ENCODE measurements around the gene ARHGAP1.
"Not testable (repeated sequence)": the region's sequence is repeated elsewhere in the genome, so short reads cannot be mapped to it uniquely, and the experiment has no call there.

ARHGAP1 gene

DNA sequence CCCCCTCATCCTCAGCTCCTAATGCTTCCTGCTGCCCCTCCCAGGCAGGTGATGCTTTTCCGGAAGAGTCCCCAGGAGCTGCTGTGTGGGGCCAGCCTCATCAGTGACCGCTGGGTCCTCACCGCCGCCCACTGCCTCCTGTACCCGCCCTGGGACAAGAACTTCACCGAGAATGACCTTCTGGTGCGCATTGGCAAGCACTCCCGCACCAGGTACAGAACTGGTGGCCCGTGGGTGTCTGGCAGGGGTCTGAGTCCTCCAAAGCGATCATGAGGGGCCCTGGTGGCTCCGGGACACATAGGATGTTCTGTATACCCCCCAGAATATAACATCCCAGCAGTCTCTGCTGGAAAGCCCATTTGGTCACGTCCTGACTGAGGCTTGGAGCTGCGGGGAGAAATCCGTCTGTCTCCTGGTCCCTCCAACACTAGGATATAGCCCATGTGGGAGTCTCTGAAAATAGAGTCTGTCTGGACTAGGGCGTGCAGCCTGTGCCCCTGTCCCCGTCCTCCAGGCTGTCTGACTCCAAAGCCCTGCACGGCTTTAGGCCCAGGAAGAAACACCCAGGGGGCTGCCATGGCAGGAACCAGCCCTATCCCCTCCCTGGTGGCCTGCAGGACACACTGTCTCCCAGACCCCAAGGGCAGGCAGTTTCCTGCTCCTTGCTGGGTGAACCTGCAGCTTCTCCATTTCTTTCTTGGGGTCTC lies 27.7 kb upstream of the ARHGAP1 start:
- H3K9me3 Mint-ChIP-seq, result no peaks in the 10 kb centered on the region
- H3K27me3 Mint-ChIP-seq, result no peaks in the 10 kb centered on the region
- no peaks in the 10 kb centered on the region for H3K4me1 Mint-ChIP-seq
- H3K27ac Mint-ChIP-seq, result no peak overlapping the region
- H3K4me3 Mint-ChIP-seq, result no peak overlapping the region
- no peaks in the 10 kb centered on the region for H3K36me3 Mint-ChIP-seq

GRCh38 chr11:46726206-46726862 lies 25.9 kb upstream of the ARHGAP1 start:
- Mint-ChIP-seq H3K27me3 (no peaks in the 10 kb centered on the region), H3K9me3 (no peaks in the 10 kb centered on the region), H3K36me3 (no peaks in the 10 kb centered on the region), H3K4me1 (no peaks in the 10 kb centered on the region), H3K4me3 (no peak overlapping the region), H3K27ac (no peak overlapping the region)

DNA sequence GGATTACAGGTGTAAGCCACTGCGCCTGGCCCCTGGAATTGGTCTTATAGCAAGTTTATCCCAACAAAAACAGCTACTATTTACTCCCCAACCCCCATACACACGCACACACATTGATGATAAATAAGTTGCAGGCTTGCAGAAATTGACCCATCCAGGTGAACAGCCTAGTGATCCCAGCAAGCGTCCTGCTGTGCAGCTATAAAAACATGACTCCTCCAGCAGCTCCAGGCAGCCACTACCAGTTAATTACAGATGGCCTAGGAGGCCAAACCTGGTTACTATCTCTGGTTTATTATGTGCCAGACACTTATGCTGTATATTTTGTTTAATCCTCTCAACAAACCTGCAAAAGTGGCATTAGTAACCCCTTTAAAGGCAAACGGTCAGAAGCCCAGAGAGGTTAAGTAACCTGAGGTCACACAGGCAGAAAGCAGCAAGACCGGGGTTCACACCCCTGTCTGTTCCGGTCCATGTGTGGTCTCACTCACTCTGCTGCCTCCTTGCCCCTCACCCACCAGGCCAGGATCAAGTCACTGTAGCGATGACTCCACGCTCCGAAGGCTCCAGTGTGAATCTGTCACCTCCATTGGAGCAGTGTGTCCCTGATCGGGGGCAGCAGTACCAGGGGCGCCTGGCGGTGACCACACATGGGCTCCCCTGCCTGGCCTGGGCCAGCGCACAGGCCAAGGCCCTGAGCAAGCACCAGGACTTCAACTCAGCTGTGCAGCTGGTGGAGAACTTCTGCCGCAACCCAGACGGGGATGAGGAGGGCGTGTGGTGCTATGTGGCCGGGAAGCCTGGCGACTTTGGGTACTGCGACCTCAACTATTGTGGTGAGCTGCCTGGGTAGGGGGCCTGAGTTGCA lies 25.2 kb upstream of the ARHGAP1 start:
- no peak overlapping the region for H3K4me3 Mint-ChIP-seq

GRCh38 chr11:46724088-46724487 lies 23.7 kb upstream of the ARHGAP1 start:
- Mint-ChIP-seq H3K27me3 (no peaks in the 10 kb centered on the region), H3K36me3 (no peaks in the 10 kb centered on the region), H3K9me3 (no peaks in the 10 kb centered on the region), H3K27ac (no peak overlapping the region), H3K4me1 (peaks cover under 1% of the 10 kb centered on the region), H3K4me3 (no peak overlapping the region)

More for the DNA sequence above, 25.2 kb upstream of the ARHGAP1 start:
- Mint-ChIP-seq H3K9me3 (no peaks in the 10 kb centered on the region), H3K36me3 (no peaks in the 10 kb centered on the region), H3K4me1 (no peaks in the 10 kb centered on the region), H3K27ac (no peak overlapping the region), H3K27me3 (no peaks in the 10 kb centered on the region)

GRCh38 chr11:46723359-46723680 lies 22.9 kb upstream of the ARHGAP1 start:
- Mint-ChIP-seq H3K4me1 (peaks cover 8% of the 10 kb centered on the region), H3K27me3 (no peaks in the 10 kb centered on the region), H3K9me3 (no peaks in the 10 kb centered on the region), H3K27ac (no peak overlapping the region), H3K4me3 (no peak overlapping the region), H3K36me3 (no peaks in the 10 kb centered on the region)

DNA sequence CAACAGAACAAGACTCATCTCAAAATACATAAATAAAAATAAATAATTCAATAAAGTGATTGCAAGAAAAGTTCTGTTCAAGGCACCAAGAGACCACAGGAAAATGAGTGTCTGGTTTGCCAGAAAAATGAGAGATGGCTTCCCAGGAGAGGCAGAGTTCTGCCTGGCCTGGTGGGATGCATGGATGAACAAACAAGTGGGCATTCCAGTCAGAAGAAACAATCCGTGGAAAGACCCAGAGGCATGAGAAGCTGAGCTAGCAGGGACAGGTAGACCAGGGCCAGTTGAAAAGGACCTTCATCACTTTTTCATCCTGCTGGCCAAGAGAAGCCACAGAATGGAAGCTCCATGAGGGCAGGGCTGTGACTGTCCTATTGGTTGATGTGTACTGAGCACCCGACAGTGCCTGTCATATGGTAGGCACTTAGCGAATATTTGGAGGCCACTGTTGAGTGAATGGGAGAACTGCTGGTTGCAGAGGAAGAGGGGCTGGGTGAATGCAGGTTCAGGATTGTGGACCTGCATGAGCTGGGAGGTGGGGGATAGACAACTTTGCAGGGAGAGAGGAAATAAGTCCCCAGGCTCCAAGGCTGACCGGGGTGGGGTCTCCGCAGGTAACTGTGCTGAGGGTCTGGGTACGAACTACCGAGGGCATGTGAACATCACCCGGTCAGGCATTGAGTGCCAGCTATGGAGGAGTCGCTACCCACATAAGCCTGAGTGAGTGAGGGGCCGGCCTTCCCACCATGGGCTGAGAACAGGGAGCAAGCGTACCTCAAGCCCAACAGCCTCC lies 22.3 kb upstream of the ARHGAP1 start:
- Mint-ChIP-seq H3K4me1 (peaks cover 12% of the 10 kb centered on the region), H3K9me3 (no peaks in the 10 kb centered on the region), H3K4me3 (no peak overlapping the region), H3K27ac (no peak overlapping the region), H3K27me3 (no peaks in the 10 kb centered on the region), H3K36me3 (no peaks in the 10 kb centered on the region)

DNA sequence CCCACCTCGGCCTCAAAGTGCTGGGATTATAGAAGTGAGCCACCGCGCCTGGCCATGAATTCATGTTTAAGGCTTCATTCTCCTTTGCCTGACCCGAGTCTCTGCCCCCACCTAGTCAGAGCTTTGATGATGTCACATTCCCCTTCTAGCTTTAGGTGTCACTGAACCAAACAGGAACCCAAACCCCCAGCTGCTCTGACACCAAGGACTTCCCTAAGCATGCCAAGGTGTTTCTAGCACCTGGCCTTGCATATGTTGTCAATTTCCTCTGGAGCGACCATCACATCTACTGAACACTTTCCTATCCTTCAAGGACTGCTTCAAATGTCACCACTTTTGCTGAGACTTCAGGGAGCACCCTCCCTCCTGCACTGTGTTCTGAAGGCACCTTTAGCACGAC lies 20.9 kb upstream of the ARHGAP1 start:
- Mint-ChIP-seq H3K27ac (no peak overlapping the region), H3K4me1 (peaks cover 12% of the 10 kb centered on the region), H3K27me3 (no peaks in the 10 kb centered on the region), H3K9me3 (no peaks in the 10 kb centered on the region), H3K4me3 (no peak overlapping the region), H3K36me3 (no peaks in the 10 kb centered on the region)

- Mint-ChIP-seq H3K4me1 (peaks cover 12% of the 10 kb centered on the region), H3K4me3 (no peak overlapping the region), H3K27me3 (no peaks in the 10 kb centered on the region), H3K9me3 (no peaks in the 10 kb centered on the region), H3K27ac (no peak overlapping the region), H3K36me3 (no peaks in the 10 kb centered on the region)
Observed at GRCh38 chr11:46719543-46720218, 19.3 kb upstream of the ARHGAP1 start.

GRCh38 chr11:46719048-46719542 lies 18.7 kb upstream of the ARHGAP1 start, which contains the start of gene F2:
Gene F2 (plus strand): TSS chr11:46719213. CDS start chr11:46719236, 23 bp downstream.
- H3K9me3 Mint-ChIP-seq, result no peaks in the 10 kb centered on the region
- no peaks in the 10 kb centered on the region for H3K27me3 Mint-ChIP-seq
- H3K4me1 Mint-ChIP-seq, result peaks cover 12% of the 10 kb centered on the region
- no peaks in the 10 kb centered on the region for H3K36me3 Mint-ChIP-seq
- no peak within 1 kb of the TSS for H3K27ac Mint-ChIP-seq
- no peak within 1 kb of the TSS for H3K4me3 Mint-ChIP-seq

GRCh38 chr11:46718155-46719019 lies 18.0 kb upstream of the ARHGAP1 start:
- Mint-ChIP-seq H3K4me1 (peaks cover 12% of the 10 kb centered on the region), H3K27me3 (no peaks in the 10 kb centered on the region), H3K27ac (no peak overlapping the region), H3K4me3 (no peak overlapping the region), H3K9me3 (no peaks in the 10 kb centered on the region), H3K36me3 (no peaks in the 10 kb centered on the region)

DNA sequence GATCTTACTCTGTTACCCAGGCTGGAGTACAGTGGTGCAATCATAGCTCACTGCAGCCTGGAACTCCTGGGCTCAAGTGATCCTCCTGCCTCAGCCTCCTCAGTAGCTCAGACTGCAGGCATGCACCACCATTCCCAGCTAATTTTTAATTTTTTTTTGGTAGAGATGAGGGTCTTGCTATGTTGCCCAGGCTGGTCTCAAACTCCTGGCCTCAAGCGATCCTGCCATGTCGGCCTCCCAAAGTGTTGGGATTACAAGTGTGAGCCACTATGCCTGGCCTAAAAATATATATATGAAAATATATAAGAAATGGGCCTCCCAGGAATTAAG lies 17.4 kb upstream of the ARHGAP1 start:
- H3K4me3 Mint-ChIP-seq, H3K36me3 Mint-ChIP-seq, H3K9me3 Mint-ChIP-seq, H3K27ac Mint-ChIP-seq, H3K27me3 Mint-ChIP-seq: not testable (repeated sequence)
- peaks cover 12% of the 10 kb centered on the region for H3K4me1 Mint-ChIP-seq

DNA sequence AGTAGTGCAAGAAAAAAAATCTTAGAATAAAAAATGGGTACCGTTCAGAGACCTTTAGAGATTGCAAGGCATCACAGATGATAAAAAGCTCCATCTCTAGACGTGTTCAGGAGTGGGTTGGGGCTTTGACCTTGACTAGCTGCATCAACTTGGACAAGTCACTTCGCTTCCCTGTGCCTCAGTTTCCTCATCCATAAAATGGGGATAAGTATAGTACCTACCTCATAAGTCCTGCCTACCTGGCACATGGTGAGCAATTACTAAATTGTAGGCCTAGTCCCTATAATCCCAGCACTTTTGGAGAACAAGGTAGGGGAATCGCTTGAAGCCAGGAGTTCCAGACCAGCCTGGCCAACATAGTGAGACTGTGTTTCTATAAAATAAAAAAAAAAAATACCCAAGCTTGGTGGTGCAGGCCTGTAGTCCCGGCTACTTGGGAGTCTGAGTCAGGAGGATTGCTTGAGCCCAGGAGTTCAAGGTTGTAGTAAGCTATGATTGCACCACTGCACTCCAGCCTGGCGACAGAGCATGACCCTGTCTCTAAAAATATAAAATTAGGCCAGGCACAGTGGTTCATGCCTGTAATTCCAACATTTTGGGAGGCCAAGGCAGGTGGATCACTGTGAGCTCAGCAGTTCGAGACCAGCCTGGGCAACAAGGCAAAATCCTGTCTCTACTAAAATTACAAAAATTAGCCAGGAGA lies 12.6 kb upstream of the ARHGAP1 start:
- no peak overlapping the region for H3K27ac Mint-ChIP-seq
- H3K4me1 Mint-ChIP-seq, result peaks cover under 1% of the 10 kb centered on the region
- no peaks in the 10 kb centered on the region for H3K36me3 Mint-ChIP-seq
- H3K27me3 Mint-ChIP-seq, result no peaks in the 10 kb centered on the region
- H3K9me3 Mint-ChIP-seq, result no peaks in the 10 kb centered on the region
- no peak overlapping the region for H3K4me3 Mint-ChIP-seq

- H3K27ac Mint-ChIP-seq, result no peak overlapping the region
- no peaks in the 10 kb centered on the region for H3K9me3 Mint-ChIP-seq
- H3K4me3 Mint-ChIP-seq, result no peak overlapping the region
- no peaks in the 10 kb centered on the region for H3K36me3 Mint-ChIP-seq
- H3K4me1 Mint-ChIP-seq, result no peaks in the 10 kb centered on the region
- H3K27me3 Mint-ChIP-seq, result no peaks in the 10 kb centered on the region
Observed at GRCh38 chr11:46711303-46711702, 10.9 kb upstream of the ARHGAP1 start.

DNA sequence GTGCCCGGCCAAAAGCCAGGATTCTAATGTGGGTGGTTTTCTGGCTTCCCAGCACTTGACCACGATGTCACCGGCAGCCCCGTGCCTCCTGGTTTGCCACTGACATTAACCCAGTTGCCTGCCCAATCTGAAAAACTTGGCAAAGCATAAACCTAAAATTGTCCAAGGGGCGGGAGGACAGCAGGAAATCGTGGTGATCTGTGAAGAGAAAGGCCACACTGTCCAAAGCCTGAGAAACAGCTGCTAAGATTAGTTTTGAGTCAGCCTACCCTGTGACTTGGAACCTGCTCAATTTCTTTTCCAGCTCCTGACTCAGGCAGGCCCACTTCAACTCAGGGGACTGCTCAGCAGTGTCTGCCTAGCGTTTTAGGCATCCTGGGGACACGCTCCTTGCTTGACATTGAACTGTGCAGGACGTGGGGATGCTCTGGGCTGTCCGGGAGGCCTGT lies 10.4 kb upstream of the ARHGAP1 start:
- Mint-ChIP-seq H3K4me3 (no peak overlapping the region), H3K27ac (no peak overlapping the region), H3K27me3 (no peaks in the 10 kb centered on the region), H3K9me3 (no peaks in the 10 kb centered on the region), H3K36me3 (no peaks in the 10 kb centered on the region), H3K4me1 (no peaks in the 10 kb centered on the region)

Data from activated naive CD4-positive, alpha-beta T cell treated with anti-CD3 and anti-CD28 coated beads, Interleukin-2, amount 50 U/mL, for 24 hours (primary cell).